CD4-positive, alpha-beta T cell treated with Interleukin-6 for 4 hours (primary cell): ENCODE measurements around the gene TBC1D5.
"Not testable (repeated sequence)": the region's sequence is repeated elsewhere in the genome, so short reads cannot be mapped to it uniquely, and the experiment has no call there.

Source experiments
- DNase-seq: peaks from one replicate; pipeline ENCODE4 v3.0.0-alpha.2; 2020; ENCODE audit warnings: mixed read lengths

TBC1D5 gene

DNA sequence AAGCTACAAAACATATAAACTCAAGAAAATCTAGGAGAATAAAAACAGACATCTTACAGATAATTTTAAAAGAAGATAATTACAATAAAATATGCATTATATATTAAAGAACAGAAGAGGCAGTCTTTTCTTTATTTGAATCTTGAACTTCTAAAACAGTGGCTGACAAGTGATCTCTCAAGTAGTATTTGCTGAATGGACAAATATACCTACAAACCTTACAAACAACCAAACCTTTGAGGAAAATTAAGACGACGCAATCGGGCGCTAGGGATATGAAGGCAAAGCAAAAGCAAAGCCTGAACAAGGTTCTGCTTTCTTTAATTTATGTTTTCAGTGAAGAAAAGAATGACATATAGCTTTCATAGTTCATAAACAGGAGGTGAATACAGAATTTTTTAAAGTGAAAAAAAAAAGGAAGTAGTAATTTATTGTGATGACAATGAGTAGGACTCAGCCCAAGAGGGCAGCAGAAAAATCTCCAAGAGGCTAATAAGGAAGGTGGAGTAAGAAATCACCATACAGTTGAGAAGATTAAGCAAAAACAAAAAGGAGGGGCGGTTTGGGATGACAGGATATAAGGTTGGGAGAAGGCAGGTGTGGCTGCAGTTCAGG is 347.8 kb downstream of the TBC1D5 start:
- DNase-seq, result no peak

GRCh38 chr3:17392516-17392915 is 349.9 kb downstream of the TBC1D5 start:
- not testable (repeated sequence) for DNase-seq

DNA sequence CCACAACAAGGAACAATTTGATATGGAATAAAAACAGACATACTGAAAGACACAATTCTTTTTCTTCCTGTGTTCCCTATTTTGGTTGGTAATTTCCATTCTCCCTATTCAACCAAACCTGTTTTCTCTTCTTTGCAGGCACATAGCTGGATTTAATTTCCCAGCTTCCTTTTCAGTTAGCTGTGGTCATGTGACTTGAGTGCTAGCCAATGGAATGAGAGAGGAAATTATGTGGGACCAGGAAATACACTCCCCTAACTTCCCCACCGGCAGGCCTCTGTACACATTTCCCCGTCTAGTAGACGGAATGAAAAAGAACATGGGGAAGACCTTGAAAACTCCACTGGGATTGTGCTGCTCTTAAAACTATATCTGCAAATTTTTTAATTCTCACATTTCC is 351.6 kb downstream of the TBC1D5 start:
- no peak for DNase-seq

GRCh38 chr3:17387108-17387507 is 355.3 kb downstream of the TBC1D5 start:
- no peak for DNase-seq

- DNase-seq, result no peak
Measured at GRCh38 chr3:17386432-17386831, 356.0 kb downstream of the TBC1D5 start.

DNA sequence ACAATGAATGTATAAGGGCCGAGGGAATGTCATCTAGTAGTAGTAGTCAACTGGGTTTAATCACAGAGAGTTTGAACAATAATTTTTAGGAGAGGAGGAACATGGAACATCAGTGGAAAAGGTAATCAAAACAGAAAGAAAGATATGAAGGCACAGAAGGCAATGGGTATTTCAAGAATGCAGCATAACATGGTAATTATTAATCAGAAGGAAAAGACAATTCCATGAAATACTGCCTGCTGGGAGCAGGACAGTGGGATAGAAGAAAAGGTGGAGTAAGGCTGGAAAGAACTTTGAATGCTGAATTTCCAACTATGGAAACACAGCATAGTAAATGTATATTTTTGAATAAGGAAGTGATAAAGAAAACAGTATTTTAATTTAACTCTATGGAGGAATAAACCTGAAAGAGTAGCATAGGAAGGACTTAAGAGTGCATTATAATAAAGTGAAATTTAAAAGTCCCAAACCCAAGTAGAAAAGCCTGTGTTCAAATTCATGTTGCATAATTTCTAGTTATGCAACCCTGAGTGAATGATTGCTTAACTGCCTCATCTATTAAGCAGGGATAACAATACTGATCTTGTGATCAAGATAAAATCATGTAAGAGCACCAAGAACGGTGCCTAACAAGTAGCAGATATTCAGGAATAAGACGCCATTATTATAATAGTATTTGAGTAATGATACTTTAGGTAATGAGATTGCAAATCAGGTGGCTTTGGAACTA is 357.7 kb downstream of the TBC1D5 start:
- DNase-seq, result no peak

GRCh38 chr3:17373304-17373703 is 369.1 kb downstream of the TBC1D5 start:
- no peak for DNase-seq

DNA sequence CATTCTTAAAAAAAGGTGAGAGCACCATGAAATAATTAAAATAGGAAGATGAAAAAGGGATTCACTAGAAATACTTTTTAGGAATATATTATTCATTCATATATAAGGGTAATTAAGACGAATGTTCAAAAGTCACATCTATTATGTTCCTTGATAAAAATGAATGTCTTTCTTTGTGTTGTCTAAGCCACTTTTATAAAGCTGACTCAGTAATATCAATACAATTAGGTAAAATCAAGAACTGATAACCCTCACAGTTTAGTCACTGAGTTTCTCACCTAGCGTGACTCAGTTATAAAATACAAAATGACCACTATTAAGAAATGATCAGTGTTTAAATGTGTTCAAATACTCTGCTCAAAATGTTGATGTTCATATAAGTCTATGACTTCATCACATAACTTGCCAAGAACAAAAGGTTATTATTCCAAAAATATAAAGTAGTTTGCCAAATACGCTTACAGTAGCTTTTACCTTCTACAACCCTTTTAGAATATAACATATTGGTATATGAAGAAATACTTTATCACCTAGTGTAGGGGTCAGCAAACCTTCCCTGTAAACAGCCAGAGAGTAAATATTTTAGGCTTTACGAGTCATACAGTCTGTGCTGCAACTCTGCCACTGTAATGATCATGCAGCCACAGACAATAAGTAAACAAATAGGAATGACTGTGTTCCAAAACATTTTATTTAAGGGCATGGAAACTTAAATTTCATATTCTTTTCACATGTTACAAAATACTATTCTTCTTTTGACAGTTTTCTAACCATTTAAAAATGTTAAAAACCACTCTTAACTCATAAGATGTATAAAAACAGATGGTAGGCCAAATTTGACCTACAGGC is 369.8 kb downstream of the TBC1D5 start:
- no peak for DNase-seq

- no peak for DNase-seq
Measured at GRCh38 chr3:17369973-17370372, 372.5 kb downstream of the TBC1D5 start.

- no peak for DNase-seq
Measured at GRCh38 chr3:17367171-17367570, 375.3 kb downstream of the TBC1D5 start.

- no peak for DNase-seq
Measured at GRCh38 chr3:17360991-17361390, 381.4 kb downstream of the TBC1D5 start.

DNA sequence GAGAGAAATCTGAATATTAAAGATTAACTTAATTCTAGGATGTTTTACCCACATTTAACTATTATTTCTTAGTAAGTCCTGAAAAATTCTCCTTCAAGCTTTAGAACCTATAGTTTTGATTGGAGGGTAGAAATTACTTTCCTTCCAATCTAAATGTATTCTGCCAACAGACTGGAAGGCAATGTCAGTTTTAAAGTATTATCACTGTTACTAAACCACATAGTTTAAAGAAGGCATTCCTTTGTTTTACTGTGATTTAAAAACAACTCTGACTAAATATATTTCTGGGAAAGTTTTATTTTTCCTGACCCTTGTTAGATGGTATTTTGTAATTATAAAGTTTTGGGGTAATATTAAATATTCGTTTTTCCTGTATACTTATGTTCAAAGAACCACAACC is 382.5 kb downstream of the TBC1D5 start:
- no peak for DNase-seq

DNA sequence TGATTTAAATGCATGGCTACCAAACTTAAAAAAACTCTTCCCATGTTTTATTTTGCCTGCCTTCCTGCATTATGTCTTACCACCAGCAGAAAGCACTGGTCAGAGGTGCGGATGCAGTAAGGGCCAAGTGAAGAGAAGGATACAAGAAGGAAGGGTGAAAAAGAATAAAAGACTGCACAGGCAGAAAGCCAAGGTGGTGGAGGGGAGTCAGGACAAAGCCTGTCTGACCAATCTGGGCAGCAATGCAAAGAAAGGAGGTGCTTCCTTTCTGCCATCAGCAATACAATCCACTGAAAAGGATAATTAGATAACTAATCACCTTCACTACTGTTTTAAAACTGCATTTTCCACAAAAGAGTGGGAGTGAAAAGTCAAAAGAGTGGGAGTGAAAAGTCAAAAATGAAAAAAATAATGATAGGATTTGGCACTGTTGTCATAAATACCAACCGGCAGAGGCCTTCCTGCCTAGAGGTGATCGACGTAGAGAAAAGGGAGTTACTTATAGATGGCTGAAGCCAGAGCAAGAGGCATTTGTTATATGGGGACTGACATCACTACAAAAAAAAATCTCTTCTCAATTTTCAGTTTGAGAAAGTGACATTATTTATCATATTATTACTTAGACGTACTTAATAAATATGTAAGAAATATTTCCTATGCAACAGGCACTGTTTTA is 385.3 kb downstream of the TBC1D5 start:
- DNase-seq, result no peak

GRCh38 chr3:17356585-17356984 is 385.8 kb downstream of the TBC1D5 start:
- no peak for DNase-seq

DNA sequence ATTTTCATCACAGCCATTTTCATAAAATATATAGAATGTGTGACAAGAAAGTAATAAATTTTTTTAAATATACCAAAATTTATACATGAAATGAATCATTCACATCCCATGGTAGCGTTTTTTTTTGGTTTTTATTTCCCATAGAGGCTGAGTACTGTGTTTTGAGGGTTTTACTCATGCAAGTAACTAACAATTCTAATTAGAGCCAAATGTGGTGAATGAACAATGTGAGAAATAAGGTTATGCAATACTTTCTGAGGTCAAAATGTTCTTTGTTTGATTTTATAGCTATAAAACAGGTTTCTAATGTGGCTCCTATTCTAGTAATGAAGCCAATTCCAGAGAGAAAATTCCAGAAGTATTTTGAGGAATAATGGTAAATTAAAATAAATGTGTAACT is 386.8 kb downstream of the TBC1D5 start:
- no peak for DNase-seq

GRCh38 chr3:17354341-17354740 is 388.1 kb downstream of the TBC1D5 start:
- no peak for DNase-seq

DNA sequence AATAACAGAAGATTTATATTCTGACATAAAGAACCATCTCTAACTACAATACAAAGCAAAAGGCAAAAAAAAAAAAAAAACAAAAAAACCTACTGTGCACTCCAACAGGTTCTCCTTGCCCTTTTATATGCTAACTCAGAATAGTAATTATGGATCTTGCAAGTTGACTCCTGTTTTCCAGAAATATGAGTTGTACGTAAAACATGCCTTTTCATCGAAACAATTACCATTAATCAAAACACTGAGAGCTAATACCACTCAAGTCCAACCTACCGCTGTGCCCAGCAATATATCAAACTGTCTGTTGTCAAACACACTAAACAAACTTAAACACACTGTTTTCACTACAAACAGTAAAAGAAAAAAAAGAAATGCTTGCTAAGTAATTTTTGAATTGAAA is 389.8 kb downstream of the TBC1D5 start:
- no peak for DNase-seq

GRCh38 chr3:17351193-17351592 is 391.2 kb downstream of the TBC1D5 start:
- DNase-seq, result not testable (repeated sequence)

DNA sequence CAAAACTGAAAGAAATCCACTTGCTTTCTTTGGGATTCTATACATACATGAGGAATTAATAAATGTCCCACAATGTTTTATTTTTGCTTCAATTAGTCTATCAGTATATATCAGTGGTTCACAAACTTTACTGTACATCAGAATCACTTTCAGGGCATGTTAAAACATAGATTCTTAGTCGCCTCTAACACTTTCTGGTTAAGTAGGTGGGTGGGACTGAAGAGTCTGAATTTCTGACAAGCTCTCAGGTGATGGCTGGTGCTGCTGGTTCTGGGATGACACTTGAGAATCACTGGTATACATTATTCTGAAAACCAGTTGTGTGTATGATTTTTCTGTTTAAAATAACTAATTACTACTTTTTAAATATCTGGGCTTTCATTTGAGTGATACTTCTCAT is 393.3 kb downstream of the TBC1D5 start:
- no peak for DNase-seq

GRCh38 chr3:17342119-17342518 is 400.3 kb downstream of the TBC1D5 start:
- DNase-seq, result no peak

DNA sequence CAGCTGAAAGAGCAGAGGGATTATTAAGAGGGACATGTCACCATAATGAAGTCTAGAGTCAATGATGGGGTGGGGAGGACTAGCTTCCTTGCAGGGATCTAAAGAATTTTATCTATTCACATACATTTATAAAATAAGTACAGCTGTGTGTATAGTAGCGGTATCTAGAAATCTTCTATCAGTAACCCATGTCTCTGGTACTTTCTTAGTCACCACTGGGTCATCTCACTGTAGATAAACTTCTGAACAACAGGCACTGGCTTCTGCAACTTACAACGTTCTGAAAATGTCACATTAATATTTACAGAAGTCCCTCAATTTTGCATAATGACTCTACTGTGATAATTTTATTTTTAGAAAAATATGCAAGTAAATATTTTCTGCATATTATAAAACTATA is 401.7 kb downstream of the TBC1D5 start:
- no peak for DNase-seq

DNA sequence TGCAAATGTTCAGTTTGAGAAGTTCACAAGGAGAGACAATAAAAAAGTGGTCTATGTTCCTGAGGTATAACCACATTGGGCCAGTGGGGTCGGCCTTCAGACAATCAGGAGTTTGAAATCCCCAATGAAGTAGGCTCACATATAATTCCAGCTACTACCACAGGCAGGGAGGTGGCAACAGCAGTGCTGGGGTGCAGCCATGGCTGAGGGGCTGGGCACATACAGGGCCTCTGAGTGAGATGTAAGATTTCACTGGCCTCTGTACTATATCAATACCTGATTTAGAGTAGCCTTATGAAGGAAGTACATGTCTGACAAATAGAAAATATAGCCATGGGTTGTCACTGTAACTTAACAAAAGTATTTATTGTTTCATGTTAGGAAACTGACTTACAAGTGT is 402.2 kb downstream of the TBC1D5 start:
- DNase-seq, result no peak

DNA sequence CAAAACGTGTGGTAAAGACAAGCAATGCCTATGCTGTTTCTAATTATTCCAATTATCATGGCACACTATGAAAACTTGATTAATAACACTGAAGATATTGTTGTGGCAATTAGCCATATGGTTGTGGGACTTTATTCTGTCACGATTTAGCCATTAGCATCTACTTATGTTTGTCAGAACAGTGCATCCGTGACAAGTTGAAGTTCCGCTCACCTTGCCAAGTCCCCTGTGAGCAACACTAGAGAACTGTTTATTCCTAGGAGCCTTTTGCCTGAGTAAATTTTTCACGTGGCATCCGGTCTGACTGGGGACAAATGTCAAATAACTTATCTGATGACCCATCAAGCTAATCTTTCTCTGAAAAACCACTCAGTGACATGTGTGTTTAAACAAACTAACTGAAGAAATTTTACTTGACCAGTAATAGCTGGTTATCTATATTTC is 403.3 kb downstream of the TBC1D5 start:
- DNase-seq, result no peak
